GM18526 (cell line): Measurements from ENCODE around the gene RASAL2.

ENCODE experiments used
- POLR2A ChIP-seq: IDR thresholded peaks from 3 replicates; pipeline ENCODE4 v1.6.1; 2011; ENCODE audit not compliant: insufficient read length; ENCODE audit errors: extremely low read depth

Gene RASAL2

DNA sequence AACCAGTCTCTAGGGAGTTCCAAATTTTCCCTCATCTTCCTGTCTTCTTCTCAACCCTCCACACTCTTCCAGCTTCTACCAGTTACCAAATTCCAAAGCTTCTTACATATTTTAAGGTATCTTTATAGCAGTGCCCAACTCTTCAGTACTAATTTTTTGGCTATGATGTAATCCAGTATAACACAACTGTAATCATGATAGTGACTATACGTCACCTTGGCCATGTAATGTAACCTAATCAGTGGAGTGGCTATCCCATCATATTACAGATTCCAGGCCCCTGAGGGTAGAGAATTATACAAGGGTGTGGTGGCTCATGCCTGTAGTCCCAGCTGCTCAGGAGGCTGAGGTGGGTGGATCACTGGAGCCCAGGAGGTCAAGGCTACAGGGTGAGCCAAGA, 259.6 kb downstream of the RASAL2 start:
- TF ChIP-seq POLR2A = no peak

DNA sequence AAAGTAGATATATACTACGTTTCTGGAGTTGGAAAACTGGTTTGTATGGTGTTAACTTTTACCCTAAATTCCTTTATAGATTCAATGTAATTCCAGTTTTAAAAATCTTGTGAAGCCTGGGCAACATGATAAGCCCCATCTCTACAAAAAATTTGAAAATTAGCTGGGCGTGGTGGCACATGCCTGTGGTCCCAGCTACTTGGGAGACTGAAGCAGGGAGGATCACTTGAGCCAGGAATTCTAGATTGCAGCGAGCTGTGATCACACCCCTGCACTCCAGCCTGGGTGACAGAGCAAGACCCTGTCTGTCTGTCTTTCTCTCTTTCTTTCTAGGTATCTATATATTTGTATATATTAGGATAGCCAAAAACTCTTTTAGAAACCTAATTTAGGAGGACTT, 260.9 kb downstream of the RASAL2 start:
- no peak for TF ChIP-seq POLR2A

DNA sequence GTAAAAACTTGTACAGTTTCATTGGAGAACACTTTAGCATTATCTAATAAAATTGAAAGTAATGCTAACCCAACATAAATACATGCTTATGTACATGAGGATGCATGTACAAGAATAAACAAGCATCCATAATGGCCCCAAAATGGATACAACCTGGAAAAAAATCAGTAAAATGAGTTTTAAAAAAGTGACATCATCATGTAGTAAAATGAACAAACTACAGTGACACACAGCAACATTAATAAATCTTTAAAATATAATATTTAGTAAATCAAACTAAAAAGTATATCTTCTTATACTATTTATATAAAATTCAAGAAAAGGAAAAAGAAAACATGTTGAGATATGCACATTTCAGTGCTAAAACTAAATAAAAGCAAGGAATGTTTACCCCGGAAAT, 262.4 kb downstream of the RASAL2 start:
- no peak for TF ChIP-seq POLR2A

DNA sequence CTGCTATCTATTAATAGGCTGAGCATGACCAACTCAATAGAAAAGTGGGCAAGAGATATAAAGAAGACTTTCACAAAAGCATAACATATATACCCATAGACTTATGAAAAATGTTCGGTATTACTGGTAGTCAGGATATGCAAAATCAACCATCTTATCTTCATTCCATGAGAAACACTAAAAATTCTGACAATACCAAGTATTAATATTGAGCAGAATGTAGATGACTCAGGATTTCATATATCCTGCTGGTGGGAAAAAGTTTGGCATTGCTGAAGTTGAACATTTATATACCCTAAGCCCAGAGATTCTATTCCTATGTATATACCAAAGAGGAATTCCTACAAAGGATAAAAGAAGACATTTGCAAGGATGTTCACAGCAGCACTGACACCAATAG, 264.6 kb downstream of the RASAL2 start:
- TF ChIP-seq POLR2A = no peak

DNA sequence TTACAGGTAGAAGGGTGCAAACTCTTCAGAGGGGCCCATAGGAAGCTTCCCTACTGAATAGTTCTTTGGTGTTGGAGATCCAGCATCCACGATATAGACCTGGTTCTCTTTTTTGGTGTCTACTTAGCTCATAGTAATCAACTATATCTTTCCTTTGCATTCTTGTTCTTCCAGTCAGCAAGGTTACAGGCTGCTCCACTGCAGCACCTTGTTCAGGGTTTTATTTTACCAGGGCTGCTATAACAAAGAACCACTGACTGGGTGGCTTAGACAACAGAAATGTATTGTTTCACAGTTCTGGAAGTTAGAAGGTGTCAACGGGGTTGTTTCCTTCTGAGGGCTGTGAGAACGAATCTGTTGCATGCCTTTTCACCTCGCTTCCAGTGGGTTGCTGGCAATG, 266.5 kb downstream of the RASAL2 start:
- no peak for TF ChIP-seq POLR2A

DNA sequence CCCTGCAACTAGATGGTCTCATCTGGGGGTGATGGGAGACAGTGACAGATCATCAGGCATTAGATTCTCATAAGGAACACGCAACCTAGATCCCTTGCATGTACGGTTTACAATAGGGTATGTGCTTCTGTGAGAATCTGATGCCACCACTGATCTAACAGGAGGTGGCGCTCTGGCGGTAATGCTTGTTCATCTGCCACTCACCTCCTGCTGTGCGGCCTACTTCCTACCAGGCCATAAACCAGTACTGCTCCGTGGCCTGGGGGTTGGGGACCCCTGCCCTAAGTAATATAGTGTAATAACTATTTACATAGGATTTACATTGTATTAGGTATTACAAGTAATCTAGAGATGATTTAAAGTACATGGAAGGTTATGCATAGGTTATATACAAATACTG, 267.9 kb downstream of the RASAL2 start:
- no peak for TF ChIP-seq POLR2A

DNA sequence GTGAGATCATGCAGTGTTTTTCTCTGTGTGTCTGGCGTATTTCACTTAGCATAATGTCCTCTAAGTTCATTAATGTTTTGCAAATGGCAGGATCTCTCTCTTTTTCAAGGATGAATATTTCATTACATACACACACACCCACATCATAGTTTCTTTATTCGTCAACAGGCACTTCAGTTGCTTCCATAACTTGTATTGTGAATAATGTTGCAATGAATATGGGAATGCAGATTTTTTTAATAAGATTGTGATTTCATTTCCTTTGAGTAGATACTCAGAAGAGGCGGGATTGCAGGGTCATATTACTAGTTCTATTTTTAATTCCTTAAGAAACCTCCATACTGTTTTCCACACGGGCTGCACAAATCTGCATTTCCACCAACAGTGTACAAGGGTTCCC, 268.8 kb downstream of the RASAL2 start:
- no peak for TF ChIP-seq POLR2A

DNA sequence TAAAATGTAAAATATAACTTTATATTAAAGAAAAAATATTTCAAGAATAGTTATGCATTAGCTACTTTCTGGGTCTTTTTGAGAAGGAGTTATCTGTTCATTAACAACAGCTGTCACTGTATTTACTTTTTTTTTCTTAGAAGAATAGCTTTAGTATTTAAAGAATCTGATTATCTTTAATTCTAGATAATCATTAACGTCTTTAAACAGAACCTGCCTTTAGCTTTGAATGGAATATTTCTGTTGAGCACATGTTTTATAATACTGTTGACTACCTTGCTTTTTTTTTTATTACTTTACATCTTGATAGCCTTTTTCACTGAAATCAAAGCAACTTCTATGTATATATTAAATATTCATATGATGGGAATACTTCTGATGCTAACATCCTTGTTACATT, 270.9 kb downstream of the RASAL2 start:
- TF ChIP-seq POLR2A = no peak

DNA sequence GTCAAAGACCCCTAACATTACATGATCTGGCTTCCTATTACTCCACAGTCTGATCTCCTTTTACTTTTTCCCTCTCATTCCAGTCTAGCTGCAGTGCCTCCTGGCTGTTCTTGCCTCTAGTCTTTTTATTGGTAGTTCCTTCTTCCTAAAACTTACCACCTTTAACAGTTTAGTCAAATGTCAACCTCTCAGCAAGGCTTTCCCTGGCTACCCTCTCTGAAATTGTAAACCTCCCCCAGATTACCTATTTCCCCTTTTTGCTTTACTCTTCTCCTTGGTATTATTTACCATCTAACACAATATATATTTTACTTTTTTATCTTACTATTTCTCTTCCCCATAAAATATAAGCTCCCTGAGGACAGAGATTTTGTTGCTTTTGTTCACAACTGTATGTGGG, 273.2 kb downstream of the RASAL2 start:
- TF ChIP-seq POLR2A = no peak

DNA sequence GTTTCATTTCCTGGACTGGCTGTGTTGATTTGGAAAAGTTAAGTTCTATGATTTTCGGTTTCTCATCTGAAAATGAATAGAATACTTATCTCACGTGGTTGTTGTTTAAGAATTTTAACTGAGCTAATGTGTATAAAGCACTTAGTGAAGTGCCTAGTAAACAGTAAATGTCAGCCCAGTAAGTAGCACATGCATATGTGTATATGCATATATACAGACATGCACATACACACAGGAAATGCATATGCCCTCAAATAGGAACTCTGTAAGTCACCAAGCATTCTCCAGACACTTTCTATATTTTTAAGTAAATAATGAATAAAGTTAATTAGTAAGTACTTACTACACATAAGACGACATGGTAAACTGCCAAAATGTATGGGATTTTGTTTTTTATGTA, 274.3 kb downstream of the RASAL2 start:
- no peak for TF ChIP-seq POLR2A

DNA sequence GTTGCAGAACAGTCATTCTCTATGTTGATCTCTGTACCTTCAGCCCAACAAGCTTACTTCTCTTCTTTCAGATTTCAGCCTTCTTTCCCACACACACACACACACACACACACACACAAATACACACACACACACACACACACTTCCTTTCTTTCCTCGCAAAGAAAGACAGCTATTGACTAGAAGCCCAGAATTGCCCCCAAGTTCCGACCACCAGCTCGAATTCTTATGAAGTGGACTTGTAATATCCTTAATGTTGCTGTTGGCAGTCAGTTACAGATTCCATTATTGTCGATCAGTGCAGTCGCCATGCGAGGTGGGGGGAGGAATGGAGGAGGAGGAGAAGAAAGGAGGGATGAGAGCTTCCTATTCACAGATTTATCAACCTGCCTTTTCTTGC, 277.3 kb downstream of the RASAL2 start:
- TF ChIP-seq POLR2A = no peak

DNA sequence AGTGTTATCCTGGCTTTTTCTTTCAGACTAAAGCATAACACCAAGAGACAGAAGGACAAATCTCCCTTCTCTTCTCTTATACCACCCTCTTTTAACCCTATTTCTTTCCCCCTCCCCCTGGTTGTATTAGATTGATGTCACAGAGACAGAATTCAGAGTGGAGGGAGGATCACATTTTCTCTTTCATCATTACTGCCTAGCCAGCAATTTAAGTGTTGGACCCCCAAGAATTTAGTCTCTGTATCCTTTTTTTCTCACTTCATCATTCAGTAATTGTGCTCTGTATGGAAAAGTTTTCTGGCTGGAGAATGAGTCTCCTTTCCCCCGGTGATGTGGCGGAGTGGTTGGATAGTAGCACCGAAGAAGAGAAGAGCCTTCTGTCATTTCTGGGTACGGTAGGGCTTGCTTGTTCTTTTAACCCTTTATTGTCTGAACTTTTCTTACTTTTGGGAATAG, 278.1 kb downstream of the RASAL2 start:
- no peak for TF ChIP-seq POLR2A

DNA sequence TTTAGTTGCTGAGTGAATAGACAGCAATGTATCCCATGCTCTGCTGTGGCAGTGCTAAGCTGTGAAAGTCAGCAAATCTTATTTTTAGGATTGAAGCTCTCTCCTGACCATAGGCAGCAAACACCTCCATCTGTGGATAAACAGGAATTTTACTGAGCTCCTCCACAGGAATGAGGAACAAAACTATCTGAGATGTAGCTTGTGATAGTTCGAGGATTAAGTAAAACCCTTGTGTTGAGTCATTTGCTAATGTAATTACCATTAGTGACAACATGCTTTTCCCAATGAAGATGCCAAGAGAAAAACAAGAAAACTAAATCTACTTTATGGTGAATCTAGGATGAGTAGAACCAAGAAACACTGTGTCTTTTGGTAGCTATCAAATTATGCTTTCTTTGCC, 280.1 kb downstream of the RASAL2 start:
- TF ChIP-seq POLR2A = no peak

DNA sequence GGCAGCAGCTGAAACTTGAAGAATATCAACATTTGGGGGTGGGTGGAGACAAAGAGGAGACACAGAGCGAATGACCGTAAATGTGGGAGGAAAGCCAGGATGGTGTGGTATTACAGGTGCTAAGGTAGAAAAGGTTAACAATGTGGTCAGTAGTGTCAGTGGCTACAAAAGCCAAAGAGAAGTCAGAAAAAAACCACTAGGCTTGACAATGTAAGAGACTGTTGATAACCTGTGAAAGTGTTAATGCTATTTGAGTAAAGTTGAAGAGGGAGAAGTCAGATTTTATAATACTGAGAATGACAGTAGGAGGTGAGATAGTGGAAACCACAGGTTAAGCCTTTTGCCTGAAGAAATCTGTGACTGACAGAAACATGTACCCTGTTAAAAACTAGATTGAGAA, 282.1 kb downstream of the RASAL2 start:
- no peak for TF ChIP-seq POLR2A

DNA sequence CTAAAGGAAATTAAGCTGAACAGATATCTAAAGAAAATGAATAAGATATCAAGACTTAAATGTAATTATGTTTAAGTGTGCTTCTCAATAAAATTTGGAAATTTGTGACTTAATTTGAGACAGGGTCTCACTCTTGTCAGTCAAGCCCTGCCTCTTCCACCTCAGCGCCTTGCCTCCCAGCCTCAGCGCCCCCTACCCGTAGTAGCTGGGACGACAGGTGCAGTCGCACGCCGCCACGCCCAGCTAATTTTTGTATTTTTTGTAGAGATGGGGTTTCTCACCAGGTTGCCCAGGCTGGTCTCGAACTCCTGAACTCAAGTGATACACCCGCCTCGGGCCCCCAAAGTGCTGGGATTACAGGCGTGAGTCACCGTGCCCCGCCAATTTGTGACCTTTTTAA, 285.9 kb downstream of the RASAL2 start:
- no peak for TF ChIP-seq POLR2A

DNA sequence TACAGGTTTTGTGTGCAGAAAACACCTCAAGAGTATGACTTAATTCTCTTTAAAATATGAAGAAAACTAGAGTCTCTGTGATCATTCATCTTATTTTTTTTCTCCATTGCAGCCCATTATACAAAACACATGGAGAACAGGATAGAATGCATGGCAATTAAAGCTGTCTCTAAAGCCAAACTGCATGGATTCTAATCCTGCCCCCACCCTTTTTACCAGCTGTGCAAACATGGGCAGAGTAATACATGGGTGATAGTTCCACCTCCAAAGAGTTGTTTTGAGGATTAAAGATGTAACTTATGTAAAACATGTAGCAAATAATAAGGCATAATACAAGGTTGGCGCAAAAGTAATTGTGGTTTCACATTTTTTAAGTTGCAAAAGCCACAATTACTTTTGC, 288.5 kb downstream of the RASAL2 start:
- TF ChIP-seq POLR2A = no peak

DNA sequence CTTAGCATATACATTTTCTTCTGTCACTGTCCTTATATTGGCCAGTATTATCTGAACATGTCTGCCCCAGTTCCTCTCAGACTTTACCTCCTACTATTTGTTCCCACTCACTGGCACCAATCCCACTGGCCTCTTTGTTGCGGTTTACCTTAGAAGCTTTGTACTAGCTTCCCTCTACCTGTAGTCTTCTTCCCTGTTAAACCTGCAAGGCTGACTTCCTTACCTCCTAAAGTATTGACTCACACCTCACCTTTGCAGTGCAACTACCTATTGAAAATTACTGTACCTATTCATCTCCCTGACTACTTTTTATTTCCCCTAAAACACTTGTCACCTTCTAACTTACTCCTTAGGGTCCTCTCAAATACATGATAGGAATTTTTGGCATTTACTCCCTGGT, 291.8 kb downstream of the RASAL2 start:
- TF ChIP-seq POLR2A = no peak
